Testis (tissue), 2 donors: ENCODE measurements around the gene HIRA.
"Not testable (repeated sequence)": the region's sequence is repeated elsewhere in the genome, so short reads cannot be mapped to it uniquely, and the experiment has no call there.

Experiments used
- POLR2A ChIP-seq: fragments of 450-650 bp; IDR thresholded peaks from one replicate; pipeline ENCODE4 v1.6.1; 2017; ENCODE audit warnings: antibody characterized with exemption, mild to moderate bottlenecking, moderate library complexity
- TF ChIP-seq, protein P1 (sequence below), 3 experiments: fragments of 450-650 bp in 2 of 3; fragments of 200-600 bp in 1 of 3; sonication (generic) in 1 of 3; IDR thresholded peaks; one replicate each; pipeline ENCODE4 v1.5.1; 2016 to 2019; ENCODE audit warnings: antibody characterized with exemption in 3 of 3, mild to moderate bottlenecking in 2 of 3, moderate library complexity in 1 of 3

GRCh38 chr22:19445279-19445982 lies 13.9 kb upstream of the HIRA start:
- not testable (repeated sequence) for TF ChIP-seq POLR2A
- TF ChIP-seq, protein P1, sequence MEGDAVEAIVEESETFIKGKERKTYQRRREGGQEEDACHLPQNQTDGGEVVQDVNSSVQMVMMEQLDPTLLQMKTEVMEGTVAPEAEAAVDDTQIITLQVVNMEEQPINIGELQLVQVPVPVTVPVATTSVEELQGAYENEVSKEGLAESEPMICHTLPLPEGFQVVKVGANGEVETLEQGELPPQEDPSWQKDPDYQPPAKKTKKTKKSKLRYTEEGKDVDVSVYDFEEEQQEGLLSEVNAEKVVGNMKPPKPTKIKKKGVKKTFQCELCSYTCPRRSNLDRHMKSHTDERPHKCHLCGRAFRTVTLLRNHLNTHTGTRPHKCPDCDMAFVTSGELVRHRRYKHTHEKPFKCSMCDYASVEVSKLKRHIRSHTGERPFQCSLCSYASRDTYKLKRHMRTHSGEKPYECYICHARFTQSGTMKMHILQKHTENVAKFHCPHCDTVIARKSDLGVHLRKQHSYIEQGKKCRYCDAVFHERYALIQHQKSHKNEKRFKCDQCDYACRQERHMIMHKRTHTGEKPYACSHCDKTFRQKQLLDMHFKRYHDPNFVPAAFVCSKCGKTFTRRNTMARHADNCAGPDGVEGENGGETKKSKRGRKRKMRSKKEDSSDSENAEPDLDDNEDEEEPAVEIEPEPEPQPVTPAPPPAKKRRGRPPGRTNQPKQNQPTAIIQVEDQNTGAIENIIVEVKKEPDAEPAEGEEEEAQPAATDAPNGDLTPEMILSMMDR (IDR thresholded peaks at IDR 0.05), result not testable (repeated sequence)
